ENCODE data around the gene PHF10.

PHF10 gene

DNA sequence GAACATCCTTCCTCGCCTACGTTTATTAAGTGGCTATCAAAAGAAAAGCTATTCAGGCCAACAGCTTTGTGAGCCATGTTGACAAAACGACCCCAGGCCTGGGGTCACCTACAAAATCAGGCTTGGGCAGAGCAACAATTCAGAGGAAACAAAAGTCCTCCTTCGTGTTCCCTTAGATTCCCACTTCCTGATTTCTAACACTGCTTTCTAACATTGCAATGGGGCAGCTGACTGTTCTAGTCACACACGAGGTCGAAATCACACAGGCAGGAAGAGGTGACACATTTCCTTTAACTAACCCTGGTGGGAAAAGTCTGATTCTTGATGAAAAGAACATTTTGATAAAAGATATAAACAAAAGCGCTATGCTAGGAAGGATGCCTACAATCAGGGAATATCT lies 54.4 kb downstream of the PHF10 start:
- FAIRE-seq: no peak

DNA sequence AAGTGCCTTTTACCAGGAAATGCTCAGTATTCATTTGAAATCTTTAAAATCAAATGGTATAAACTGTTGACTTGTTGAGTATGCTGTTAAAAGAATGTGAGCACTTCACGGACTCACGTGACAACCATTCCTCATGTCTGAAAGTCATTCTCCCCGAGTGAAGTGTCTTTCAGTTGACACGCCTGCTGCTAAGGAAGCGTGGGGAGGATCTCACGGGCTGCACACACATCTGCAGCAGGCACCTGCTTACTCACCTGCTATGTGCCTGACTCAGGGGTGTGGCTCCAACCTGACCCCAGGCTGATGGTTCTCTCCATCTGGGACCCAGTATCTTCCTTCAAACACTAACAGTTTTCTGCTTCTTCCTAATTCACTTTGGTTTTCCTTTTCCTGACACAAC lies 55.2 kb downstream of the PHF10 start:
- no peak for FAIRE-seq

DNA sequence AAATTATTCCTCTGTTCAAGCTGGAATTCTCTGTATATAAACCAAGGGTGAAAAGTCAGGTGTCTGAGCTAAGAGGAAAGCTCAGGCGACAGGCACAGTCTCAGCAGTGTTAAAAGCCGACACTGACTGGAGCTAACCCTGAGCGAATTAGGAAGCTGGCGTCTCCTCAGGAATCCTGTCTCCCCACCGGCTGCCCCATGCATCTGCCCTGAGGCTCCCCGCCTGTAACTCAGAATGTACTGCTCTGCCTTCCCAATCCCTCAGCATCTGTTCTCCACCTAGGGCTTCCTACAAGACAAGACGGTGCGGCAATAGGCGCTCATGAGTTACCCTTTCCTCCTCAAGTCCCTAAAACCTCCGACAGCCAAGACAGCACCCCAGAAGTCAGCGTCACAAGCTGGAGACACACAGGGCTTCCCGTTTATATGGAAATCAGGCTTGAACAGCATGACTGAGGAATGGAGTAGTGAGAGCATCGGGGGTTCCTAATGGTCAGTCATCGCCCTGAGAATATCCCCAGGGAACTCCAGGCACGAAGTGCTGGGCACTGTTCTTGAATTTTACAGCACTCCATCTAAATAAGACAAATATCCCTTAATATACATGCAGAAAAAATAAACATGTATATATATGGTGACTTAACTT lies 56.0 kb downstream of the PHF10 start:
- no peak for FAIRE-seq

DNA sequence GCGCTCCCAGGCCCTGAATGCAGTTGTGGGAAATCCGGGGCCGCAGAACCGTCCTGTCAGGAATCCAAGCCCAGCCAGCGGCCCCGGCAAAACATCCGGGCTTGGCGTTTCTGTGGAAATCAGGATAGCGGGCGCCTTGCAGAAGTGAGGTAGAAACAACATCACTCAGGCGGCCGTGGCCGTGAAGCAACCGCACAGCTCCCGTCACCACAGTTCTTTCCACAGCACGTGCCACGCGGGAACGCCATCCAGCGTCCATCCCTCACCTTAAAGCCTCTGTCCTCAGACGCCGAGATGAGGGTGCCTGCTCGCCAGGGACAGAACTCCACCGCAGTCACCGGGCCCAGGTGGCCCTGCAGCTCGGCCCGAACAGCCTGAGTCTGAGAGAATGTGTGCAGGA lies 56.6 kb downstream of the PHF10 start:
- no peak for FAIRE-seq

DNA sequence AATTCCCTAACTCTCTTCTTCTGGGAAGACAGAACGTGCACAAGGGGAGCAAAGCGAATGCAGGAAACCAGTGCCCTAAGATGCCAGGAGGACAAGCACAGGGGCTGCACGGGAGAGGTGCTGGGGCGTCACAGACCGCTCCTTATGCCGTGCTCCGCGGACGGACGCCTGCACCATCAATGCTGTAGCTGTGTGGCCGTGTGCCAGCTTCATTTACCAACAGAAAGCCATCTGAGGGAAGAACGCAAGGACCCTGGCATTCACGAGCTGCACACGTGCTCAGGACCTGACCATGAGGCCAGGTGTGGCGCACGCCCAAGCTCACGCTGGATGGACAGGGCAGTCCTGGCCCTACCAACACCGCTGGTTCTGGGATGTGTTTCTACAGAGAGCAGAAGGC lies 57.9 kb downstream of the PHF10 start:
- no peak for FAIRE-seq

DNA sequence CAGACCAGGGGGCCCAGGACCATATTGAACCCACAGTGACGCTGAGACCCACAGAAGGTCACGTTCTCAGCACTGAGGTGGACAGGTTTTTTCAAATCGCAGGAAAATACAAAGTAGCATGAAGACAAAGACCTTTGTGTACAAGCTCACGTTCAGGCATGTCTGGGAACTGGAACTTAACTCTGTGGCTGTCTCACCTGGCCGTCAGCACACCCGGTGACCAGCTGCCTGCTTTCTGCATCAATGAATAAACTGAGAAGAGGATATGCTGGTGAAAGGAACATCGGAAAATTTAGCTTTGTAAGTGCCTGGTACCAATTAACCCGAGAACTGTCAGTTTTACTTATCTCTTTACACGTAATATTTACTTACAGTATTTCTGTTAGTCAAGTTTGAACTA lies 59.0 kb downstream of the PHF10 start:
- no peak for FAIRE-seq

DNA sequence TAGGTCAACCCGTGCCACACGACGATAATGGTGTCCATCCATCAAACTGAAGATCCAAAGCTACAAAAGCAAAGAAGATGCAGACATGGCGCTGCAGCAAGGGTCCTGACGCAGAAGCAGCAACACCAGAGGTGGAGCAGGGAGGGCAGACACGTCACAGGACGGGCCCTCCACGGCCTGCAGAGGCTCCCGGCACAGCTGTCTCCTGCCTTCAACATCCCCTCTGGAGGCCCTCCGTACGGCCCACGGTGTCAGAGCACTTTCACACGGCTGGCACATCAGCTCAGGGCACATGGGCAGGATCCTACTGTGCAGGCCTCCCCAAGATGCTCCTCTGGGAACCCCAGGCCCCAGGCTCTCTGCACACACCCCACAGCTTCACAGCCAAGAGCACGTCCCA lies 60.1 kb downstream of the PHF10 start:
- no peak for FAIRE-seq

DNA sequence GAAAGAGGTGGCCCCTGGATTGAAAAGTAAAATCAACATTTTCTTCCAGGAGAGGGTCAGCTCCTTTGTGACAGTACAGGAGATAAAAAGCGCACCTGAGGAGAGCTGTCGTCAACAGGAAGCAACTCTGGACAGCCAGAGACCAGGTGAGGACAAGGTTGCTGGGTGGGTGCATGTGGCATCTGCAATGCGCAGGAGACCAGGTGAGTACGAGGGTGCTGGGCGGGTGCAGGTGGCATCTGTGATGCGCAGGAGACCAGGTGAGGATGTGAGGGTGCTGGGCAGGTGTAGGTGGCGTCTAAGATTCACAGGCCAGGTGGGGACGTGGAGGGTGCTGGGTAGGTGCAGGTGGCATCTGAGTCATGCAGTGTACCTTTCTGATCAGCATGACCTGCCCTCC lies 60.8 kb downstream of the PHF10 start:
- FAIRE-seq: no peak

DNA sequence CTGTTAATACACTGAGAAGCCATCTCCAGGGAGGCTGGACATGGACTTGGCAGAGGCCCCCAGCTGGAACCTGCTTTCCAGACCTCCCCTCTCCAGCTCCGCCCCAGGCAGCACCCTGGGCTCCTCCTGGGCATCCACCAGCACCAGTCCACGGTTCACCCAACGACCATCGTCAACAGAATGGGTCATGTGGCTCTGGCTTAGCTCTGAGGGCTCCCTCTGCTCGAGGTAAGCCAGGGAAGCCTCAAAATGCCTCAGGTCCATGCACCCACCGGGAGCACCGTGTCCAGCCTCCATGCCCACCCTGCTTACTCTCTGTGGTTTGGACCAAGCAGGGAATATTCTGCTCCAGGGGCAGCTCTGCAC lies 62.9 kb downstream of the PHF10 start:
- FAIRE-seq: no peak

DNA sequence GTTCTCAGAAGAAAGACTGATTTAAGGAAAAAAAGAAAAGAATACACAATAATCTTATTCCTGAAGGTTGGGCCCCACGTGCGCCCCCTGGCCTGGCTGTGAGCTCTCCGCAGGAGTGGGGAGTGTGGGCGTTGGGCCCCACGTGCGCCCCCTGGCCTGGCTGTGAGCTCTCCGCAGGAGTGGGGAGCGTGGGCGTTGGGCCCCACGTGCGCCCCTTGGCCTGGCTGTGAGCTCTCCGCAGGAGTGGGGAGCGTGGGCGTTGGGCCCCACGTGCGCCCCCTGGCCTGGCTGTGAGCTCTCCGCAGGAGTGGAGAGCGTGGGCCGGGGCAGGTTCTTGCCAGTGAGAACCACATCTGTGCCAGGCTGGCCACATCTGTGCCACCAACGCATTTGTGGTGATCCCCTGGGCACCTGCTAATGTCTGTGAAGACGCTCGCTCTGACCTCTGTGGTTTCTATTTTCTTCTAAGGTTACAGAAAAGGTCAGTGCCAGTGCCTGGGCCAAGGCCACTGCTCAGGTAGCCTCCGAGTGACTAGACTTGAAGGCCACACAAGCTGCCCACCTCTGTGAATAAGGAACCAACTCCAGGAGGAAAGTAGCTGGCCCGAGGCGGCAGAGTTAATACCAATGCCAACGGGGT lies 63.4 kb downstream of the PHF10 start:
- no peak for FAIRE-seq

DNA sequence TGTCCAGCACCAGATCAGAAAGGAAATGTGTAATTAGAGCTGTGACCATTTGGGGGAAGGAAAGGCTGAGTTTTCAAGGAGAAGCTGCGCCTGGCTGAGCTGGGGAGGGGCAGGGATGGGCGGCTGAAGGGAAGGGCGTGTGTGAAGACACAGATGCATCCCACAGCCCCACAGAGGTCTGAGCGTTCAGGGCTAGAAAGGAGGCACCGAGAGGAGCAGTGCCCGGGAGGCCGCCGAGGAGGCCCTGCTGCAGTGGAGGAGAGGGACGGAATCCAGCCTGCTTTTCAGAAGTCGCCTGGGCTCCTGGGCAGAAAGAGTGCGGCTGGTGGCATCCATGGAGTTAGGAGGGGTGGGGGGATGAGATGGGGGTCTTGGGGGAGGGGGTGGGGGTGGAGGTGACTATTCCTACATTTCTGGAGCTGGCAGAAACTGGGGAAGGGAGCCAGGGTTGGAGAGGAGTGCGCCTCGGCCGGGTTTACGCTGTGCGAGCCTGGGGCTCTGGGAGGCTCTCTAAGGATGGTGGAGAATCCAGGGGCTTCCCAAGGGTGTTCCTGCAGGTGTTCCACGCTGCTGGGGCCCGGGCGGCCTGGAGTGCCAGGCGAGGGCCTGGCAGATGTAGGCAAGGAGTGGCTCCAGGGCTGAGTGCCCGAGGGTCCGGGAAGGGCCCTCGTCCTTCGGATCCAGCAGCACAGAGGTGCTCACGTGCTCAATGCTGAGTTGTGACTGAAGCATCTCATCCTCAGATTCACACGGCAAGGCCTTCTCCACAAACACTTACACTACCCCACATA lies 64.3 kb downstream of the PHF10 start:
- FAIRE-seq: no peak

DNA sequence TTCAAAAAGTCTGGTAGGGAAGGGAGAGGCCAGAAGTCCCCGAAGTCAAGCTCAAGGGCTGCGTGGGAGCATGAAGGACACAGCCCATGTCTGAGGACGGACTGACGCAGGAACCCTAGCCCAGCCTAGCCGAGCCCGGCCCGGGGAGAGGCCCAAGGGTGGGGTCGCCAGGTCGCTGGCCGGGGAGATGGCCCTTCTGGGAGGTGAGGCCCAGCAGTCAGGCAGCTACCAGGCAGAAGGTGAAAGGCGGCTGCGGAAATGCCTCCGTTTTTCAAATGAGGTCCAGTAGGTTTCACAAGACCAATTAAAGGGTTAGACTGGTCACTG lies 67.1 kb downstream of the PHF10 start:
- no peak for FAIRE-seq

DNA sequence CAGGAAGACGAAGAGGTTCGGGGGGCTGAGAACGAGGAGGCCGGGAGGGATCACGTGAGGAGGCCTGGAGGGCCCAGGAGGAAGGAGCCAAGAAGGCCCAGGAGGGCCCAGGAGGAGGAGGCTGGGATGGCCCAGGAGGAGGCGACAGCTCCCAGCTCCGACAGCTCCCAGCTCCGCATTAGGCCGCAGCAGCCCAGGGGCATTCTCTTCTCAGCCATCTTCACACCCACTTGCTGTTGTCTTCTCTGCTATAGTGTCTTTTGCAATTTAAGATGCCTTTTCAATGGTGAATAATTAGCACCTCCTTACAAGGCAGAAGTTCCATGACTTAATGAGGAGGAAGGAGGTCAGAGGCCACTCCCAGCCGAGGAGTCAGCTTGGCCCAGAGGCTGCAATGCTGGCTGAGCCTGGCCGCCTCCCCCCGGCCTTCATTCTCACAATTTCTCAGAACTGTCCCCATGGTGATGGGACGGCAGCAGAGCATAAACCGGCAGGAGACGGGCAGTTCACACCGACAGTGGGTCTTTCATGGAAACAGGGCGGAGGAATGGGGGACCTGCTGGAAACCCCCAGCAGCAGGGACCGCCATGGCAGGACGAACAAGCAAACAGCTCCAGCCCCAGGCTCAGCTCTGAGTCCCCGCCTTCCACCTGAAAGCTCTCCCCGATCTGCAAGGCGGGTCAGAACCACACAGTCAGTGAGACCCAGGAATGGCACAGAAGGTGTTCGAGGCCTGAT lies 67.6 kb downstream of the PHF10 start:
- no peak for FAIRE-seq

DNA sequence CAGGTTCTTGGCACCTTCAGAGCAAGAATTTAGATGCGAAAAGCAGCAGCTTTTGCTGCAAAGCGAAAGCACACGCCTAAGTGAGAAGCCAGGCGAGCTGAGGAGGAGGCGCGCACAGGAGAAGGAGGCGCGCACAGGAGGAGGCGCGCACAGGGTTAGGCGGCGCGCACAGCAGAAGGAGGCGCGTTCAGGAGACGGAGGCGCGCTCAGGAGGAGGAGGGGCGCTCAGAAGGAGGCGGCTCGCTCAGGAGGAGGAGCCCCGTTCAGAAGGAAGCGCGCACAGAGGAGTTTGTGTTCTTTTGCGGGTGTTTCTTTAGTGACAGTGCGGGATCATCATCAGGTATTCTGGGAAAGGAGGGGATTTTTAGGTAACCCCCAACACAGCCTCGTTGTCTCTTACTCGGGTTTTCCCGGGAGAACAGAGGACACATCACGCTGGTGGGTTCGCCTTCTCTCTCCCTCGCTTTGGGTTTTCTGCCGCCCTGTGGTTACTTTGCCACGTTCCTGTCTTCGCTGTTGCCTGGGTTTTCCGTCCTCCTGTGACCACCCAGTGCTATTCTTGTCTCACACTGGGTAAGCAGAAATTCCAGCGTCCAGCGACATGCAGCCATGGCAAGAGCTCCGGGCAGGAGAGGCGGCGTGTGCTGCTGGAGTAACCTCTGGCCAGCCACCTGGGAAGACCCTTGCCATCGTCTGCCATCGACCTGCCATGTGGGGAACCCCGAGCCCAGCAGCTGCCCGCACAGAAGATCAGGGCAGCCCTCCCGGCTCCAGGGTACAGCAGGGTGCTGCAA lies 69.5 kb downstream of the PHF10 start:
- no peak for FAIRE-seq
